ENCODE data around the gene THAP12.

DNA sequence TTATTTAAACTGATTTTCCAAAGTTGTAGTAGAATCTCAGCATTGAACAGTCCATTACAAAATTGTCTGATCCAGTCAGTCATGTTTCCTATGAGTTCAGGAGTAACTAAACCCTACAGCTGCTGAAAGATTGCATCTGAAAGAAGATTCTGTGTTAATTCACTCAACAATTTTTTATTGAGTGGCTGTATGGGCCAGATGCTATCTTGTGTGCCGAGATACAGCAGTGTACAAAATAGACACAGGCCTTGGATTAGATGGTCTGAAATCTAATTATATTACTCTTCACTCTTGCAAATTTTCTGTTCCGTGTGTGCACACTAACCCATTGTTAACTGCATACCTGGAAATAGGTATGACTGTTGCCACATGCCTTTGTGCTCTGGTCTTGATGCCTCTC lies 7.5 kb upstream of the THAP12 start:
- TF ChIP-seq CTCF (IDR thresholded peaks at IDR 0.05) (no peak), POLR2A (IDR thresholded peaks at IDR 0.05) (no peak)

Measured in lower leg skin (tissue), 3 donors.